Progenitor cell of endocrine pancreas (in vitro differentiated cells): ENCODE measurements around the gene AHSA1. TPM values are rescaled to one million over a fixed set of nuclear protein-coding genes. Genes with fewer than 3 reads are reported as not detected.

Experiments
- DNase-seq: peaks from one replicate; pipeline ENCODE4 v3.0.0; 2021; ENCODE audit warnings: low spot score; ENCODE audit not compliant: unreplicated experiment
- H3K27ac Mint-ChIP-seq: 2 replicates; pipeline ENCODE4 v1.8.0; 2021; ENCODE audit warnings: mild to moderate bottlenecking, moderate library complexity, mixed read lengths
- H3K27me3 Mint-ChIP-seq: 2 replicates; pipeline ENCODE4 v1.8.0; 2021; ENCODE audit warnings: mixed read lengths
- H3K36me3 Mint-ChIP-seq: 2 replicates; pipeline ENCODE4 v1.8.0; 2022; ENCODE audit warnings: mixed read lengths; ENCODE audit not compliant: insufficient read depth
- H3K4me1 Mint-ChIP-seq: 2 replicates; pipeline ENCODE4 v1.8.0; 2021; ENCODE audit warnings: low read depth, mixed read lengths
- H3K4me3 Mint-ChIP-seq: 2 replicates; pipeline ENCODE4 v1.8.0; 2021; ENCODE audit warnings: low read depth, mild to moderate bottlenecking, moderate library complexity, mixed read lengths
- H3K9me3 Mint-ChIP-seq: 2 replicates; pipeline ENCODE4 v1.8.0; 2021; ENCODE audit warnings: low read depth, mixed read lengths
- total RNA-seq: library from RNA; stranded (reverse); gene quantifications from 2 replicates; pipeline ENCODE4 v1.2.1, GENCODE V29; 2021
- TF ChIP-seq, protein P1 (sequence below): fragments of 200-600 bp; sonication (generic); IDR thresholded peaks from one replicate; pipeline ENCODE4 v1.5.0; 2021; ENCODE audit warnings: antibody characterized with exemption, mild to moderate bottlenecking; ENCODE audit not compliant: unreplicated experiment

The AHSA1 gene
- total RNA-seq, 1 donor from 2014 or later: 160 TPM

DNA sequence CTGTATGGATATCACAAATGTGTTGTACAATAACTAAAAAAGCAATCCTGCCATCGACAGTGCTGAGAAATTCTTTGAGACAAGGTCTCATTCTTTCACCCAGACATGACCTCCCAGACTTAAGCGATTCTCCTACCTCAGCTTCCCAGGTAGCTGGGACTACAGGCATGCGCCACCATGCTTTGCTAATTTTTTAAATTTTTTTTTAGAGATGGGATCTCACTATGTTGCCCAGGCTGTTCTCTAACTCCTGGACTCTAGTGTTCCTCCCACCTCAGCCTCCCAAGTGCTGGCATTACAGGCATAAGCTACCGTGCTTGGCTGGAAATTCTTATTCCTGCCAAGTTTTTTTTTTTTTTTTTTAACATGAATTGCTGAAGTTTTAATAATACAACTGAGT is 18.0 kb upstream of the AHSA1 start:
- TF ChIP-seq, protein P1, sequence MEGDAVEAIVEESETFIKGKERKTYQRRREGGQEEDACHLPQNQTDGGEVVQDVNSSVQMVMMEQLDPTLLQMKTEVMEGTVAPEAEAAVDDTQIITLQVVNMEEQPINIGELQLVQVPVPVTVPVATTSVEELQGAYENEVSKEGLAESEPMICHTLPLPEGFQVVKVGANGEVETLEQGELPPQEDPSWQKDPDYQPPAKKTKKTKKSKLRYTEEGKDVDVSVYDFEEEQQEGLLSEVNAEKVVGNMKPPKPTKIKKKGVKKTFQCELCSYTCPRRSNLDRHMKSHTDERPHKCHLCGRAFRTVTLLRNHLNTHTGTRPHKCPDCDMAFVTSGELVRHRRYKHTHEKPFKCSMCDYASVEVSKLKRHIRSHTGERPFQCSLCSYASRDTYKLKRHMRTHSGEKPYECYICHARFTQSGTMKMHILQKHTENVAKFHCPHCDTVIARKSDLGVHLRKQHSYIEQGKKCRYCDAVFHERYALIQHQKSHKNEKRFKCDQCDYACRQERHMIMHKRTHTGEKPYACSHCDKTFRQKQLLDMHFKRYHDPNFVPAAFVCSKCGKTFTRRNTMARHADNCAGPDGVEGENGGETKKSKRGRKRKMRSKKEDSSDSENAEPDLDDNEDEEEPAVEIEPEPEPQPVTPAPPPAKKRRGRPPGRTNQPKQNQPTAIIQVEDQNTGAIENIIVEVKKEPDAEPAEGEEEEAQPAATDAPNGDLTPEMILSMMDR: no peak
- Mint-ChIP-seq H3K9me3 (no peaks in the 10 kb centered on the region), H3K27ac (no peak overlapping the region), H3K36me3 (peaks cover 24% of the 10 kb centered on the region), H3K4me1 (no peaks in the 10 kb centered on the region), H3K4me3 (no peak overlapping the region), H3K27me3 (no peaks in the 10 kb centered on the region)
- DNase-seq: no peak

DNA sequence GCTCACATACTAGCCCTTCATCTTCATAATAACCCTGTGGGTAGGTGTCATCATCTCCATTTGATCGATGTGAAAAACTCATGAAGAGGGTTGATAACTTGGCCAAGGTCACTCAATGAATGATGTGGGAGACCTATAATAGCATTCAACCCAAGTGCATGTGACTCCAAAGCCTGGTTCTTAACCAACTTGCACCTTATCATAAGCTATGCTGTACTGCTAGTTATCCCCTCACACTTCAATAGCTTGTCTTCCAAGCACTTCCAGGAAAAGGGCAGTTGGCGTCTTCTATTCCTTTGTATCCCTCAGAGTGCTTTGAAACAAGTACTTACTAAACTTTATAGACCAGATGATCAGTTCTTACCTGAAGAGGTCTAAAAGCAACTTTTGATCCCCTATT is 15.7 kb upstream of the AHSA1 start:
- no peak for DNase-seq
- TF ChIP-seq, protein P1: no peak
- Mint-ChIP-seq H3K9me3 (no peaks in the 10 kb centered on the region), H3K36me3 (peaks cover 18% of the 10 kb centered on the region), H3K27ac (no peak overlapping the region), H3K4me1 (no peaks in the 10 kb centered on the region), H3K4me3 (no peak overlapping the region), H3K27me3 (no peaks in the 10 kb centered on the region)

DNA sequence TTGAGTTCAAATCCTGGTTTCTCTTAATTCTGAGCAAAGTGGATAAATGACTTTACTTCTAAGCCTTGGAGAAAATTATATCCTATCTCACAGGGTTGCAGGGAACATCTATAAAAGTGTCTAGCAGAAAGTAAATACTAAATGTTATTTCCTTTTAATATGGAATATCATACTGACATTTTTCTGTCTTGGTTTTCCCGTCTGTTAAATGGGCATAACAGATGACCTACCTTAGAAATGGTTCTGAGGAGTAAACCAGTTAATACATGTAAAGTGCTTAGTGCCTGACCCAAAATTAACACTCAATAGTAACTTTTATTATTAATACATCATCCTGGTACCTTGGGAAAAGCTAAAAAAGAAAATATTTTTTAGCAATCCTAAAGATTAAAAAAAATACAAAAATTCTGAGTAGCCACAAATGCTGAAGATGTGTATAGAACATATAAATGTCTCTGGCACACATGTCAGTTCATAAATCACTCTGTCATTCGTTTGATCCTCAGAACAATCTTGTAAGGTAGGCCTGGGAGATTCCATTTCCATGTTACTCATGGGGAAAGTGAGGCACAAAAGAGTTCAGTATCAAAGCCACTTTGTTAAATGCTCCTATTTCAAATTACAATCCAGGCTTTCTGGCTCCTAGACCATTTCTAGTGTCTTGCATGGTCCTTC is 1.8 kb upstream of the AHSA1 start:
- H3K9me3 Mint-ChIP-seq: no peaks in the 10 kb centered on the region
- H3K27me3 Mint-ChIP-seq: no peaks in the 10 kb centered on the region
- TF ChIP-seq, protein P1: no peak
- H3K36me3 Mint-ChIP-seq: peaks cover 17% of the 10 kb centered on the region
- peaks cover 25% of the 10 kb centered on the region for H3K4me1 Mint-ChIP-seq
- peak overlapping the region; percentile 100 for H3K4me3 Mint-ChIP-seq
- no peak overlapping the region for H3K27ac Mint-ChIP-seq
- DNase-seq: no peak

DNA sequence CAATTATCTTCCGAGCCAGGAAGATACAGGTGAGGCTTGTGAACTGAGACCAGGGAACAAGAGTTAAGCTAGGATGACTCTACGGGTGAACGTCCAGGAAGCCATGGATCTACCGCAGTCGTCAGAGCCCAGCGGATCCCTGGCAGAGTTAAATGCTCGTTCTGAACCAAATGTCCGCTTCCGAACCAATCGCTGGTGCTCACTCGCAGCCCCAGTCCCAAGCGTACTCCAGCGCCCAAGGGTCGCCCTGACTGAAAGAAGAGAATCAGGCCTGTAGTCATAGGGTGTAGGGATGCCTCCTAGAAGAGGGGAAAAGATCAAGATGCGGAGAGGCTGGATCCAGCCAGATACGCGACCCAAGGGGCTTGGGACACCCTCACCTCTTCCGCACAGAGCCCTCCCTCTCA is 775 bp upstream of the AHSA1 start:
- H3K27ac Mint-ChIP-seq: peak overlapping the region; percentile 100
- no peaks in the 10 kb centered on the region for H3K9me3 Mint-ChIP-seq
- no peaks in the 10 kb centered on the region for H3K27me3 Mint-ChIP-seq
- peaks cover 25% of the 10 kb centered on the region for H3K4me1 Mint-ChIP-seq
- H3K36me3 Mint-ChIP-seq: peaks cover 21% of the 10 kb centered on the region
- no peak for DNase-seq
- H3K4me3 Mint-ChIP-seq: peak overlapping the region; percentile 100
- TF ChIP-seq, protein P1: no peak

DNA sequence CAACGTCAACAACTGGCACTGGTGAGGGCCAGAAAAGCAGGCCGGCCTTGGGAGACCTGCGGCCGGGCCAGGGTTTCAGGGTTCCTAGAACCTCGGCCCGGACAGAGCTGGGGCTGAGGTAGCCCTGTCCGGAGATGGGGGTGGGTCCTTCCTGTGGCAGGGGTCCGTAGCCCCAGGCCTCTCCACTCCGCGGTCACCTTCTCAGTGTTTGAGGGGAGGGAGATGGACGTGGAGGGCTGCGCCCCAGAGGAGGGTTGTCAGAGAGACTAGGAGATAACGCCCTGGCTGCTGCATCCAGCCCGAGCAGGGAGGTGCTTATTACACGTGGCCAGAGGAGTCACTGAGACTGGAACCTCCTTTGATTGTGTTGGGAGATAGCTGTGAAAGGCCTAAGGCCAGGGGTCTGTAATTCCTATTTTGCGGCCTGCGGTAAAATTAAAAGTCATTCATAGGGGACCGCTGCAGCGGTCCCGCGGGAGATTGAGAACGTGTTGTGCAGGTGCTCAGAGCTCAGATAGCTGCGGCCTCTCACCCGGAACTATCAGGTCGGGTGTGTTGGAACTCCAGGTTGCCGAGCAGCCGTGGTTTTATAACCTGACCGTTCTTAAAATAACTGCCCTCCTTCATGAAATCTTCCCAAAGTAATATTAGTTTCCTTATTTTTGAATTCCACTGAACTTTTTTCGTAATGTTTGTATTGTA is 507 bp downstream of the AHSA1 start:
- TF ChIP-seq, protein P1: no peak
- Mint-ChIP-seq H3K9me3 (no peaks in the 10 kb centered on the region), H3K4me1 (peaks cover 25% of the 10 kb centered on the region), H3K27ac (peak overlapping the region; percentile 100), H3K27me3 (no peaks in the 10 kb centered on the region), H3K36me3 (peaks cover 19% of the 10 kb centered on the region), H3K4me3 (peak overlapping the region; percentile 100)
- no peak for DNase-seq
